Measurements from ENCODE around the gene CCDC33.

GRCh38 chr15:74381190-74381453 is 145.0 kb downstream of the CCDC33 start:
- TF ChIP-seq, protein P1, sequence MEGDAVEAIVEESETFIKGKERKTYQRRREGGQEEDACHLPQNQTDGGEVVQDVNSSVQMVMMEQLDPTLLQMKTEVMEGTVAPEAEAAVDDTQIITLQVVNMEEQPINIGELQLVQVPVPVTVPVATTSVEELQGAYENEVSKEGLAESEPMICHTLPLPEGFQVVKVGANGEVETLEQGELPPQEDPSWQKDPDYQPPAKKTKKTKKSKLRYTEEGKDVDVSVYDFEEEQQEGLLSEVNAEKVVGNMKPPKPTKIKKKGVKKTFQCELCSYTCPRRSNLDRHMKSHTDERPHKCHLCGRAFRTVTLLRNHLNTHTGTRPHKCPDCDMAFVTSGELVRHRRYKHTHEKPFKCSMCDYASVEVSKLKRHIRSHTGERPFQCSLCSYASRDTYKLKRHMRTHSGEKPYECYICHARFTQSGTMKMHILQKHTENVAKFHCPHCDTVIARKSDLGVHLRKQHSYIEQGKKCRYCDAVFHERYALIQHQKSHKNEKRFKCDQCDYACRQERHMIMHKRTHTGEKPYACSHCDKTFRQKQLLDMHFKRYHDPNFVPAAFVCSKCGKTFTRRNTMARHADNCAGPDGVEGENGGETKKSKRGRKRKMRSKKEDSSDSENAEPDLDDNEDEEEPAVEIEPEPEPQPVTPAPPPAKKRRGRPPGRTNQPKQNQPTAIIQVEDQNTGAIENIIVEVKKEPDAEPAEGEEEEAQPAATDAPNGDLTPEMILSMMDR (IDR thresholded peaks at IDR 0.05; ENCODE audit: low read length) = no peak
- no peak for TF ChIP-seq EZH2 (optimal IDR thresholded peaks at IDR 0.05; ENCODE audit: low read depth, low read length)
- no peak for TF ChIP-seq EZH2phosphoT487 (IDR thresholded peaks at IDR 0.05; ENCODE audit: low read length)
